IPS-18a (cell line): ENCODE measurements around the gene KRTAP12-2.

Experiments
- H3K27ac ChIP-seq: one replicate; pipeline ENCODE4 v1.5.1; 2013; ENCODE audit warnings: low read length
- H3K27me3 ChIP-seq: one replicate; pipeline ENCODE4 v1.6.1; 2013; ENCODE audit warnings: mild to moderate bottlenecking, low read length; ENCODE audit not compliant: control insufficient read depth, insufficient read depth
- H3K36me3 ChIP-seq: one replicate; pipeline ENCODE4 v1.6.1; 2013; ENCODE audit warnings: low read depth, low read length; ENCODE audit not compliant: control insufficient read depth
- H3K4me1 ChIP-seq: one replicate; pipeline ENCODE4 v1.6.1; 2013; ENCODE audit warnings: low read depth, low read length; ENCODE audit not compliant: control insufficient read depth
- H3K4me3 ChIP-seq: one replicate; pipeline ENCODE4 v1.5.1; 2013; ENCODE audit warnings: low read length
- H3K9ac ChIP-seq: one replicate; pipeline ENCODE4 v1.6.1; 2013; ENCODE audit warnings: mild to moderate bottlenecking, low read length, moderate library complexity
- H3K9me3 ChIP-seq: one replicate; pipeline ENCODE4 v1.6.1; 2013; ENCODE audit warnings: low read depth, low read length; ENCODE audit not compliant: control insufficient read depth

Gene KRTAP12-2

GRCh38 chr21:44666401-44667320 is at the start of gene KRTAP12-2:
Gene KRTAP12-2 (minus strand): TSS chr21:44666927. CDS start chr21:44666886, 41 bp downstream.
- H3K9ac ChIP-seq, result no peak within 1 kb of the TSS
- H3K36me3 ChIP-seq, result no peaks in the 10 kb centered on the region
- H3K9me3 ChIP-seq, result peaks cover 4% of the 10 kb centered on the region
- H3K4me3 ChIP-seq, result no peak within 1 kb of the TSS
- no peak within 1 kb of the TSS for H3K27ac ChIP-seq
- no peaks in the 10 kb centered on the region for H3K27me3 ChIP-seq
- peaks cover 6% of the 10 kb centered on the region for H3K4me1 ChIP-seq

DNA sequence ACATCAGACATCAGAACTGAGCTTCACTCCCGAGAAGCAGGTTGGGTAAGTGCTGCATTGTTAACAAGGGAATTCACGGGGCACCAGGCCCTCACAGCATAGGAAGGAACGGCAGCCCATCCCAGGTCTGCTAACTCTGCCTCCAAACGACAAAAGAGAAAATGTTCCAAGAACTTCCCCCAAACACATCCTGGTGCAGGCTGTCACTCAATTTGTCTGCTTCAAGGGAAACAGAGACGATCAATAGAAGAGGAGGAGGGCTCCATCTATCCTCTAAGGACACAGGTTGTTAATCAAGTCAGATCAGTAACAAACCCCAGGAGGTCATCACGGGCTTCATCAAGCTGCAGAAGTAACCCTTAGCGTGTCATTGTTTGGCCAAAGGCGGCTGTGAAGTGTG is 48.2 kb upstream of the KRTAP12-2 start:
- Histone ChIP-seq H3K36me3 (no peaks in the 10 kb centered on the region), H3K9me3 (no peaks in the 10 kb centered on the region), H3K27ac (no peak overlapping the region), H3K4me3 (no peak overlapping the region), H3K4me1 (peaks cover 43% of the 10 kb centered on the region), H3K27me3 (peaks cover 52% of the 10 kb centered on the region), H3K9ac (no peak overlapping the region)

DNA sequence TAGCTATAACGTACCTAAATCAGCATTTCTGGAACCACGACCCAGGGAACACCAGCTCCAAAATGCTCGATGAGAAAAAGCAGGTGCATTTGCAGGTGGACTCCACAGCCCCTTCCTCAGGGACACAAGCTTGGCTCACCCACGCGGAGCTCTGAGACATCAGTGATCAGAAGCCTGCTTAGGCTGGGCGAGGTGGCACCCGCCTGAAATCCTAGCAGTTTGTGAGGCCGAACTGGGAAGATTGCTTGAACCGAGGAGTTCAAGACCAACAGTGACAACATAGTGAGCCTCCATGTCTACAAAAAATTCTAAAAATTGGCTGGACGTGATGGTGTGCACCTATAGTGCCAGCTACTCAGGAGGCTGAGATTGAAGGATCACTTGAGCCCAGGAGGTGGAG is 47.1 kb upstream of the KRTAP12-2 start:
- H3K9ac ChIP-seq, result no peak overlapping the region
- no peak overlapping the region for H3K27ac ChIP-seq
- no peak overlapping the region for H3K4me3 ChIP-seq
- peaks cover 62% of the 10 kb centered on the region for H3K27me3 ChIP-seq
- no peaks in the 10 kb centered on the region for H3K36me3 ChIP-seq
- H3K4me1 ChIP-seq, result peaks cover 53% of the 10 kb centered on the region
- no peaks in the 10 kb centered on the region for H3K9me3 ChIP-seq

DNA sequence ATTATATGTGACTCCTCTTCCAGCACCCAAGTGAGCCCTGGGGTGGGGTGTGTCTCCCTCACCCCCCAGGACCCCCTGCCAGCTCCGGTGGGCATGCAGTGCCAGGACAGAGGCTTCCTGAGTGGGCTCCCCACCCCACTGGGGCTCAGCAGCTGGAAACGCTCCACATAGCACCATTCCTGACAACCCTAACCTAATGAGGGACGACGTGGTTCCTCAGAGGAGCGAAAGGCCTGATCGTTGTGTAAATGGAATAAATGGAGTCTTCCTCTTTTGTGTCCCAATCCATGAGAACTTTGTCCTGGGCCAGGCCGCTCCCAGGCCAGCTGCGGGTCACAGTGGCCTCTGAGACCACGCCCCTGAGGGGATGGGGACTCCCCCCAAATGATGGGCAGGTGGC is 46.4 kb upstream of the KRTAP12-2 start:
- H3K27me3 ChIP-seq, result peaks cover 69% of the 10 kb centered on the region

DNA sequence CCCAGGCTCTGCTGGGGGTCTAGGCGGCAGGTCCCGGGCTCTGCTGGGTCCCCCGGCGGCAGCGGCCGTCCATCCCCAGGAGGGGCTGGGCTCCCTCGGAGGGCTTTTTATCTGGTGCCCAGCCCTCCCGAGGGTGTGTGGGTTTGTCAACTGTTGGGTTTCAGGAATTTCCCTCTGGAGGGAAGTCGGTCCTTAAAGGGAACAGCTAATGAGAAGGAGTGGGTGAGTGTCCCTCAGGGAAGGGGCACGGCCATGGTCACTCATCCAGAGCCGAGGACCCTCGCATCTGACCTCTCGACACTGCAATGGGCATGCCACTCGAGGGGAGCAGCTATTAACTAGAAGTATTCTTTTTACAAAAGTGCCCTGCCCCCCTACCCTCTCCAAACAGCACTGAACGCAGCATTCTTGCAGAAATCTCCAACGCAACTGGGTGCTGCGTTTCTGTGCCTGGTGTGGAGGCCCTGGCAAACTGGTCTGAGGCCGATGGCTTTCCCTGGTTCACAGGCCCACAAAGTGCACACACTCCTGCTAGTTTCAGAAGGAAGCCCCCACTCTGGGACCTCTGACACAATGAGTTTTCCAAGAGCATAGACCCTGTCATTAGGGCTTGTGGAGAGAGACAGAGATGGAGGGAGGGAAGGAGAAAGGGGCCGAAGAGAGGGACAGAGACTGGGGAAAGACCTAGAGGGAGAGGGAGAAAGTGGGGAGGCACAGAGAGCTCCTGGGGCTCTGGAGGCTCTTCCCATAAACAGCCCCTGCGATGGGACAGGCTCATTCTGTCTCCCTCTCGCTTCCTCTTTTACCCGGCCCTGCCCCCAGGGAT is 45.7 kb upstream of the KRTAP12-2 start:
- Histone ChIP-seq H3K36me3 (no peaks in the 10 kb centered on the region), H3K9me3 (no peaks in the 10 kb centered on the region), H3K4me3 (peak overlapping the region; percentile 65), H3K4me1 (peaks cover 53% of the 10 kb centered on the region), H3K9ac (no peak overlapping the region), H3K27ac (no peak overlapping the region), H3K27me3 (peaks cover 77% of the 10 kb centered on the region)

More for the DNA sequence above, 46.4 kb upstream of the KRTAP12-2 start:
- no peak overlapping the region for H3K9ac ChIP-seq
- H3K36me3 ChIP-seq, result no peaks in the 10 kb centered on the region
- H3K9me3 ChIP-seq, result no peaks in the 10 kb centered on the region
- H3K4me1 ChIP-seq, result peaks cover 53% of the 10 kb centered on the region
- no peak overlapping the region for H3K27ac ChIP-seq
- H3K4me3 ChIP-seq, result no peak overlapping the region

- H3K36me3 ChIP-seq, result no peaks in the 10 kb centered on the region
- peaks cover 57% of the 10 kb centered on the region for H3K4me1 ChIP-seq
- peaks cover 85% of the 10 kb centered on the region for H3K27me3 ChIP-seq
- peak within 1 kb of the TSS; percentile 65 for H3K4me3 ChIP-seq
- H3K9me3 ChIP-seq, result no peaks in the 10 kb centered on the region
- no peak within 1 kb of the TSS for H3K9ac ChIP-seq
- H3K27ac ChIP-seq, result no peak within 1 kb of the TSS
These were observed 44.8 kb upstream of the KRTAP12-2 start, which contains the start of gene TSPEAR for GRCh38 chr21:44711327-44712202. Gene TSPEAR (minus strand): TSS chr21:44711572. CDS start chr21:44711514, 58 bp downstream.

GRCh38 chr21:44710756-44711326 is 44.1 kb upstream of the KRTAP12-2 start:
- no peaks in the 10 kb centered on the region for H3K36me3 ChIP-seq
- H3K9ac ChIP-seq, result no peak overlapping the region
- H3K27ac ChIP-seq, result no peak overlapping the region
- H3K4me3 ChIP-seq, result peak overlapping the region; percentile 65
- peaks cover 92% of the 10 kb centered on the region for H3K27me3 ChIP-seq
- no peaks in the 10 kb centered on the region for H3K9me3 ChIP-seq
- H3K4me1 ChIP-seq, result peaks cover 61% of the 10 kb centered on the region

- Histone ChIP-seq H3K4me1 (peaks cover 61% of the 10 kb centered on the region), H3K27ac (no peak overlapping the region), H3K9ac (no peak overlapping the region), H3K9me3 (no peaks in the 10 kb centered on the region), H3K36me3 (no peaks in the 10 kb centered on the region), H3K27me3 (peaks cover 93% of the 10 kb centered on the region), H3K4me3 (peak overlapping the region; percentile 65)
These were observed 43.6 kb upstream of the KRTAP12-2 start for GRCh38 chr21:44710294-44710665.

DNA sequence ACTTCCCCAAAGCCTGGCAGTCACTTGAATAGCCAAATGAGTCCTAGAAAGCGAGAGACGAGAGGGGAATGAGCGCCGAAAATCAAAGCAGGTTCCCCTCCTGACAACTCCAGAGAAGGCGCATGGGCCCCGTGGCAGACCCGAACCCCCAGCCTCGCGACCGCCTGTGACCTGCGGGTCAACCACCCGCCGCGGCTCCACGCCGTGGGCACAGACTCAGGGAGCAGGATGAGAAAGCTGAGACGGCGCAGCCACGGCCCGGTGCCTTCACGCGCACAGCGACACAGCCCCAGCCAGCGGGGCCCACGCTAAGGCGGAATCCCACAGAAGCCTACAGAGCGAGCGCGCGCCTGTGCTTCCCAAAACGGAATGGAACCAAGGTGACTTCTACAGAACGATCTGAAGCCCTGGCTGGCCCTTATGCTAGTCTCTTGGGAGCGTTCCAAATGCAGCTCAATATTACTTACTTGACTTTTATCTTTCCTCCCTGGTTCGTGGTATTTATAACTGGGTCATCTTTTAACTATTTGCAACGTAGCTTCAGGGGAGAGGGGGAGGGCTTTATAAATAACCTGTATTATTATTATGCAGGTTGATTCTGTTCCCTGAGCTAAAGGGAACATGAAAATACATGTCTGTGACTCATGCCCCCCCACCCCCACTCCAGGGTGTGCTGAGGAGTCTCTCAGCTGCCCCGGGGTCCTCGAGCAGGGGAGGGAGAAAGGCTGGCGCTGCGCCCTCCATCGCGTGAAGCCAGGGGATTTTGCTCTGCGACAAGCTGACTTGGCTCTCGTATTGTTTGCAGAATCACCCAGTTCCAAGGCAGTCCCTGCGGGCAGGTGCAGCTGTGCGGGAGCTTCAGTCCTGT is 42.9 kb upstream of the KRTAP12-2 start:
- Histone ChIP-seq H3K36me3 (no peaks in the 10 kb centered on the region), H3K27ac (no peak overlapping the region), H3K9me3 (no peaks in the 10 kb centered on the region), H3K4me1 (peaks cover 57% of the 10 kb centered on the region), H3K9ac (no peak overlapping the region), H3K27me3 (peaks cover 92% of the 10 kb centered on the region), H3K4me3 (peak overlapping the region; percentile 65)

GRCh38 chr21:44708866-44709425 is 42.2 kb upstream of the KRTAP12-2 start:
- Histone ChIP-seq H3K4me3 (peak overlapping the region; percentile 65), H3K36me3 (no peaks in the 10 kb centered on the region), H3K9ac (no peak overlapping the region), H3K4me1 (peaks cover 60% of the 10 kb centered on the region), H3K9me3 (no peaks in the 10 kb centered on the region), H3K27ac (no peak overlapping the region), H3K27me3 (peaks cover 91% of the 10 kb centered on the region)
